Keratinocyte (primary cell): ENCODE data around the gene VPS52. TPM values are rescaled to one million over a fixed set of nuclear protein-coding genes. Genes with fewer than 3 reads are reported as not detected.

Experiments used
- DNase-seq: peaks from one replicate; pipeline ENCODE4 v3.0.0-alpha.2; 2011; ENCODE audit warnings: low read depth, missing footprints, low spot score
- FAIRE-seq: peaks from 2 replicates; lab custom pipeline; 2011; peaks lifted over from hg19 to GRCh38; lab: Jason Lieb, UNC
- H2AFZ ChIP-seq: 2 replicates; pipeline ENCODE4 v1.6.0; 2012; ENCODE audit warnings: low read length, control low read depth, inconsistent platforms; ENCODE audit not compliant: control insufficient read depth
- H3K27ac ChIP-seq: 2 replicates; pipeline ENCODE4 v1.5.1; 2011; ENCODE audit warnings: low read length; ENCODE audit not compliant: control insufficient read depth, insufficient read depth
- H3K27me3 ChIP-seq: 3 replicates; pipeline ENCODE4 v1.6.0; 2011; ENCODE audit warnings: low read length; ENCODE audit not compliant: control insufficient read depth, insufficient read depth; ENCODE audit errors: extremely low read depth
- H3K36me3 ChIP-seq, 2 experiments: 2 replicates in 1 of 2; 3 replicates in 1 of 2; pipeline ENCODE4 v1.5.1; 2011; ENCODE audit warnings: low read length in 2 of 2, mild to moderate bottlenecking in 1 of 2; ENCODE audit not compliant: control insufficient read depth in 2 of 2, insufficient read depth in 2 of 2; ENCODE audit errors: extremely low read depth in 1 of 2
- H3K4me1 ChIP-seq: 3 replicates; pipeline ENCODE4 v1.5.1; 2011; ENCODE audit warnings: low read length; ENCODE audit not compliant: control insufficient read depth, insufficient read depth; ENCODE audit errors: extremely low read depth
- H3K4me2 ChIP-seq: 3 replicates; pipeline ENCODE4 v1.6.0; 2011; ENCODE audit warnings: low read depth, low read length; ENCODE audit not compliant: control insufficient read depth, insufficient read depth; ENCODE audit errors: extremely low read depth
- H3K4me3 ChIP-seq, 3 experiments: fragments of 200-600 bp in 1 of 3; sonication (generic) in 1 of 3; 2 replicates in 2 of 3; 3 replicates in 1 of 3; pipeline ENCODE4 v1.5.1; 2011 to 2016; ENCODE audit warnings: low read length in 3 of 3, mild to moderate bottlenecking in 3 of 3, control low read depth in 2 of 3, inconsistent platforms in 1 of 3, low read depth in 1 of 3, mixed read lengths in 1 of 3, mixed run types in 1 of 3, moderate library complexity in 1 of 3; ENCODE audit not compliant: control insufficient read depth in 2 of 3, insufficient read depth in 2 of 3; ENCODE audit errors: extremely low read depth in 1 of 3
- H3K79me2 ChIP-seq: 2 replicates; pipeline ENCODE4 v1.6.0; 2012; ENCODE audit warnings: low read length; ENCODE audit not compliant: control insufficient read depth, insufficient read depth
- H3K9ac ChIP-seq: 3 replicates; pipeline ENCODE4 v1.6.0; 2011; ENCODE audit warnings: low read length; ENCODE audit not compliant: control insufficient read depth, insufficient read depth; ENCODE audit errors: extremely low read depth
- H3K9me1 ChIP-seq: 3 replicates; pipeline ENCODE4 v1.6.0; 2011; ENCODE audit warnings: low read length; ENCODE audit not compliant: control insufficient read depth, insufficient read depth; ENCODE audit errors: extremely low read depth
- H3K9me3 ChIP-seq: 2 replicates; pipeline ENCODE4 v1.5.1; 2012; ENCODE audit warnings: low read depth, low read length; ENCODE audit not compliant: control insufficient read depth
- H4K20me1 ChIP-seq: 3 replicates; pipeline ENCODE4 v1.6.0; 2011; ENCODE audit warnings: low read length; ENCODE audit not compliant: control insufficient read depth, insufficient read depth; ENCODE audit errors: extremely low read depth
- CTCF ChIP-seq, 3 experiments: IDR thresholded peaks in 1 of 3; conservative IDR thresholded peaks in 1 of 3; optimal IDR thresholded peaks in 1 of 3; 2 replicates in 2 of 3; 3 replicates in 1 of 3; pipeline versions ENCODE3 to v1.5.1; 2011; ENCODE audit warnings: low read length in 3 of 3, mild to moderate bottlenecking in 3 of 3, moderate library complexity in 2 of 3, control low read depth in 1 of 3, inconsistent platforms in 1 of 3; ENCODE audit not compliant: insufficient read depth in 2 of 3; ENCODE audit errors: extremely low read depth in 1 of 3
- EZH2 ChIP-seq: IDR thresholded peaks from one replicate; pipeline ENCODE4 v1.6.1; 2012; ENCODE audit warnings: inconsistent platforms, mild to moderate bottlenecking, low read length, moderate library complexity
- dilution Hi-C: fragments of 300-500 bp; cut with MboI; formaldehyde crosslinking; loops from one replicate; pipeline ENCODE4 v1.7.0; 2020; ENCODE audit warnings: low sequenced_read_pairs; ENCODE audit not compliant: extremely low pct_ligation_motif_present
- polyA plus RNA-seq, 5 experiments: library from polyadenylated mRNA; depleted of rRNA in 3 of 5; stranded (reverse) in 3 of 5; stranded (forward) in 1 of 5; unstranded in 1 of 5; fragments of >200 nt; gene quantifications; 1 replicate in 1 of 5; 2 replicates in 3 of 5; 3 replicates in 1 of 5; pipeline versions ENCODE4 v1.2.1 to v1.2.3, GENCODE V29; 2011 to 2012; ENCODE audit warnings: missing spikeins in 2 of 5, low read depth in 1 of 5, low replicate concordance in 1 of 5

Gene VPS52
- polyA plus RNA-seq, 1 donor (not counting 4 experiments of a cell fraction or from before 2014, with no cell fraction given), result 36.2 TPM

- Histone ChIP-seq H3K4me3 (peak overlapping the region in 1 of 3 experiments; percentile 23), H3K9me1 (peaks cover 5% of the 10 kb centered on the region), H3K9ac (no peak overlapping the region), H3K9me3 (no peaks in the 10 kb centered on the region), H2AFZ (no peak overlapping the region), H3K27ac (no peak overlapping the region), H3K4me1 (peaks cover 45% of the 10 kb centered on the region), H3K36me3 (peaks cover 18 to 26% of the 10 kb centered on the region in 2 experiments), H3K79me2 (peaks cover 38% of the 10 kb centered on the region), H3K4me2 (peak overlapping the region; percentile 98), H3K27me3 (no peaks in the 10 kb centered on the region), H4K20me1 (no peaks in the 10 kb centered on the region)
- DNase-seq, result no peak
- TF ChIP-seq CTCF (optimal IDR thresholded peaks at IDR 0.05 in 1 of 3, IDR thresholded peaks at IDR 0.05 in 1 of 3, conservative IDR thresholded peaks at IDR 0.05 in 1 of 3; ENCODE audit: extremely low read depth in 1 of 3, insufficient read depth in 2 of 3, low read length in 3 of 3) (no peak), EZH2 (no peak)
- dilution Hi-C loops, result no loop called here
- no peak for FAIRE-seq
These were observed 68.1 kb downstream of the VPS52 start for GRCh38 chr6:33203443-33204164.

GRCh38 chr6:33202799-33203198 lies 68.9 kb downstream of the VPS52 start:
- H3K27me3 ChIP-seq, result no peaks in the 10 kb centered on the region
- no peak overlapping the region for H2AFZ ChIP-seq
- no peak overlapping the region for H3K27ac ChIP-seq
- no peaks in the 10 kb centered on the region for H4K20me1 ChIP-seq
- no peak overlapping the region for H3K9ac ChIP-seq
- no peak overlapping the region for H3K4me3 ChIP-seq
- H3K4me2 ChIP-seq, result no peak overlapping the region
- DNase-seq (no peak), FAIRE-seq (no peak)
- H3K36me3 ChIP-seq, result peaks cover 18 to 26% of the 10 kb centered on the region in 2 experiments
- peaks cover 45% of the 10 kb centered on the region for H3K4me1 ChIP-seq
- H3K9me1 ChIP-seq, result peaks cover 5% of the 10 kb centered on the region
- dilution Hi-C loops, result no loop called here
- H3K79me2 ChIP-seq, result peaks cover 38% of the 10 kb centered on the region
- no peaks in the 10 kb centered on the region for H3K9me3 ChIP-seq
- no peak for TF ChIP-seq CTCF (optimal IDR thresholded peaks at IDR 0.05 in 1 of 3, IDR thresholded peaks at IDR 0.05 in 1 of 3, conservative IDR thresholded peaks at IDR 0.05 in 1 of 3; ENCODE audit: extremely low read depth in 1 of 3, insufficient read depth in 2 of 3, low read length in 3 of 3)
- TF ChIP-seq EZH2, result no peak
